ENCODE results near the gene FUT6.

DNA sequence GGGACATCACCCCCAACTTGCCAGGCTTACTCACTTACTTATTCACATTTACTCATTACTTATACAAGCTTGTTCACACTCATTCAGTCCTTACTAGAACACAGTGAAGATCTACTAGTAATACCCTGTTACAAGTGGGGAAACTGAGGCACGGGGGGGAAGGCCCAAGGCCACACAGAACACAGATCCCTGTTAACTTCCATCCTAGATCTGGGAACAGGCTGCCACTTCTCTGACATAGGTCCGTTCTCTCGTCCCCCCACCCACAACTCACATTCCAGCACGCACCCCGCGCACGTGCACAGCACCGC, 36.1 kb downstream of the FUT6 start:
- 0 out of 2 replicates have a peak, but pooled peaks have one; percentile 51 for TF ChIP-seq TEAD4 (IDR thresholded peaks at IDR 0.05)
- TF ChIP-seq EP300 (IDR thresholded peaks at IDR 0.05; ENCODE audit: borderline replicate concordance) = no peak
- no peak for TF ChIP-seq EGR1 (IDR thresholded peaks at IDR 0.05)
- TF ChIP-seq, protein P1, sequence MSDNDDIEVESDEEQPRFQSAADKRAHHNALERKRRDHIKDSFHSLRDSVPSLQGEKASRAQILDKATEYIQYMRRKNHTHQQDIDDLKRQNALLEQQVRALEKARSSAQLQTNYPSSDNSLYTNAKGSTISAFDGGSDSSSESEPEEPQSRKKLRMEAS (IDR thresholded peaks at IDR 0.05) = no peak
- TF ChIP-seq YY1 (IDR thresholded peaks at IDR 0.05; ENCODE audit: low read depth) = no peak
- TF ChIP-seq, protein P2, sequence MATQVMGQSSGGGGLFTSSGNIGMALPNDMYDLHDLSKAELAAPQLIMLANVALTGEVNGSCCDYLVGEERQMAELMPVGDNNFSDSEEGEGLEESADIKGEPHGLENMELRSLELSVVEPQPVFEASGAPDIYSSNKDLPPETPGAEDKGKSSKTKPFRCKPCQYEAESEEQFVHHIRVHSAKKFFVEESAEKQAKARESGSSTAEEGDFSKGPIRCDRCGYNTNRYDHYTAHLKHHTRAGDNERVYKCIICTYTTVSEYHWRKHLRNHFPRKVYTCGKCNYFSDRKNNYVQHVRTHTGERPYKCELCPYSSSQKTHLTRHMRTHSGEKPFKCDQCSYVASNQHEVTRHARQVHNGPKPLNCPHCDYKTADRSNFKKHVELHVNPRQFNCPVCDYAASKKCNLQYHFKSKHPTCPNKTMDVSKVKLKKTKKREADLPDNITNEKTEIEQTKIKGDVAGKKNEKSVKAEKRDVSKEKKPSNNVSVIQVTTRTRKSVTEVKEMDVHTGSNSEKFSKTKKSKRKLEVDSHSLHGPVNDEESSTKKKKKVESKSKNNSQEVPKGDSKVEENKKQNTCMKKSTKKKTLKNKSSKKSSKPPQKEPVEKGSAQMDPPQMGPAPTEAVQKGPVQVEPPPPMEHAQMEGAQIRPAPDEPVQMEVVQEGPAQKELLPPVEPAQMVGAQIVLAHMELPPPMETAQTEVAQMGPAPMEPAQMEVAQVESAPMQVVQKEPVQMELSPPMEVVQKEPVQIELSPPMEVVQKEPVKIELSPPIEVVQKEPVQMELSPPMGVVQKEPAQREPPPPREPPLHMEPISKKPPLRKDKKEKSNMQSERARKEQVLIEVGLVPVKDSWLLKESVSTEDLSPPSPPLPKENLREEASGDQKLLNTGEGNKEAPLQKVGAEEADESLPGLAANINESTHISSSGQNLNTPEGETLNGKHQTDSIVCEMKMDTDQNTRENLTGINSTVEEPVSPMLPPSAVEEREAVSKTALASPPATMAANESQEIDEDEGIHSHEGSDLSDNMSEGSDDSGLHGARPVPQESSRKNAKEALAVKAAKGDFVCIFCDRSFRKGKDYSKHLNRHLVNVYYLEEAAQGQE (IDR thresholded peaks at IDR 0.05; ENCODE audit: low read depth) = no peak
- no peak for TF ChIP-seq TCF12 (IDR thresholded peaks at IDR 0.05; ENCODE audit: low read depth)
- no peak for TF ChIP-seq TAF1 (IDR thresholded peaks at IDR 0.05; ENCODE audit: low read depth)
- TF ChIP-seq FOXM1 (IDR thresholded peaks at IDR 0.05; ENCODE audit: borderline replicate concordance, low read depth) = no peak
- no peak for TF ChIP-seq CREB1 (IDR thresholded peaks at IDR 0.05; ENCODE audit: low read depth)
